Epithelial cell of esophagus (primary cell): Measurements from ENCODE around the gene KLHL12.

ENCODE experiments used
- DNase-seq: peaks from one replicate; pipeline ENCODE4 v3.0.0; 2010; ENCODE audit warnings: low read depth
- H3K4me3 ChIP-seq: 2 replicates; pipeline ENCODE4 v1.5.1; 2011; ENCODE audit warnings: mild to moderate bottlenecking, low read length, control low read depth
- TF ChIP-seq, protein P1 (sequence below): IDR thresholded peaks from 2 replicates; pipeline ENCODE4 v1.5.1; 2011; ENCODE audit warnings: low read depth, mild to moderate bottlenecking, low read length, control low read depth, inconsistent platforms; ENCODE audit not compliant: insufficient read depth; ENCODE audit errors: missing control alignments

The KLHL12 gene

DNA sequence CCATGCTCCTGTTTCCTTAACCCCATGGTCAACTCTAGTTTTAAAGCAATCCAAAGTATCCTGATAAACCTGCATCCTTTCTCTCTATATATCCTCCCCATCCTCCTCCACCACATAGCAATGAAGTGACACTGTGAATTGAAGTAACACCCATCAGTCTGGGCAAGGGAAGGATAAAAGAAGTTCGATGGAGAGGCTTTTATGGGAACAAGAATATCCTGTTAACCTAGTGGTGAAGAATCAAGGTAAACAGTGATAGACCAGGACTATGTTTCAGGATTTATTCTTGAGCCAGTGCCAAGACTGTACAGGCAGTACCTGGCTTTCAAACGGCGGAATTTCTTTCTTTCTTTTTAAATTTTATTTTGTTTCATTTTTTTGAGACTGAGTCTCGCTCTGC is 55.7 kb downstream of the KLHL12 start:
- peak; percentile 63 for DNase-seq
- TF ChIP-seq, protein P1, sequence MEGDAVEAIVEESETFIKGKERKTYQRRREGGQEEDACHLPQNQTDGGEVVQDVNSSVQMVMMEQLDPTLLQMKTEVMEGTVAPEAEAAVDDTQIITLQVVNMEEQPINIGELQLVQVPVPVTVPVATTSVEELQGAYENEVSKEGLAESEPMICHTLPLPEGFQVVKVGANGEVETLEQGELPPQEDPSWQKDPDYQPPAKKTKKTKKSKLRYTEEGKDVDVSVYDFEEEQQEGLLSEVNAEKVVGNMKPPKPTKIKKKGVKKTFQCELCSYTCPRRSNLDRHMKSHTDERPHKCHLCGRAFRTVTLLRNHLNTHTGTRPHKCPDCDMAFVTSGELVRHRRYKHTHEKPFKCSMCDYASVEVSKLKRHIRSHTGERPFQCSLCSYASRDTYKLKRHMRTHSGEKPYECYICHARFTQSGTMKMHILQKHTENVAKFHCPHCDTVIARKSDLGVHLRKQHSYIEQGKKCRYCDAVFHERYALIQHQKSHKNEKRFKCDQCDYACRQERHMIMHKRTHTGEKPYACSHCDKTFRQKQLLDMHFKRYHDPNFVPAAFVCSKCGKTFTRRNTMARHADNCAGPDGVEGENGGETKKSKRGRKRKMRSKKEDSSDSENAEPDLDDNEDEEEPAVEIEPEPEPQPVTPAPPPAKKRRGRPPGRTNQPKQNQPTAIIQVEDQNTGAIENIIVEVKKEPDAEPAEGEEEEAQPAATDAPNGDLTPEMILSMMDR, result no peak
- H3K4me3 ChIP-seq, result no peak overlapping the region

DNA sequence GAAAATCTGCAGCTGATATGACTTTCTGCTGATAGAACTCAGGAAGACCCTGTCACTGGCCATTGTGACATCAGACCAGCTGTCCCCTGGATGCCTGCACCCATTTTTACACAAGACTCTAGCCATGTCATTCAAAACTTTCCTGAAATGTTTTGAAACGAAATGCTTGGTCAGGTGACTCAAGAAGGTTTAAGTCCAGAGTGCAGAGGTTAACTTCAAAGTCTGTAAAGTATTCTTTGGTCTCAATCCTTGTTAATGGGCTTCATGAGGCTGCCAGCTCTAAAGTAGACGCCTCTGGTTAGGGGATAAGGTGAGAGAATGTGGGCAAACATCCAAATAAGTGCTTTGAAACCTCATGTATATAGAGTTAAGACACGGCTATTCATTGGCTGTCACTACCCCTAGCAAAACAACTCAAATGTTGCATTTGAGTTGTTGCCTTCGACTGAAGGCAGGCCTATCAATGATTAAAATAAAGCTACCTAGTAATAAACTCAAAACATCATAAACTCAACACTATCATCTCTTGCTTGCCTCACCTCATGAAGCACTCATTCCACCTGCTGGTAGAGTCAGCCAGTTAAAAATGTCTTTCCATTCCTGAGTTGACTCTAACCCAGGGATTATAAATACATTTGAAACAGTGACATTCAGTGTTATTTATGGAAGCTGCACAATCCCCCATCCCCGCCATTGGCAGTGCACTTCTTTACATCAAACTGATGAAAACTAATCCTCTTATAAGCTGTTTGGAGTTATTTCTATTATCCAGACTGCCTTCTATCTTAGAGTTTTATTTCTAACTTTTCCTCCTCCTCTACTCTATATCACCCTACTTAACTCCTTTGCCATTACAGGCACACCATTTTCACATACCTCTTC is 64.1 kb downstream of the KLHL12 start:
- TF ChIP-seq, protein P1, result peak; percentile 23
- no peak for DNase-seq
- no peak overlapping the region for H3K4me3 ChIP-seq

DNA sequence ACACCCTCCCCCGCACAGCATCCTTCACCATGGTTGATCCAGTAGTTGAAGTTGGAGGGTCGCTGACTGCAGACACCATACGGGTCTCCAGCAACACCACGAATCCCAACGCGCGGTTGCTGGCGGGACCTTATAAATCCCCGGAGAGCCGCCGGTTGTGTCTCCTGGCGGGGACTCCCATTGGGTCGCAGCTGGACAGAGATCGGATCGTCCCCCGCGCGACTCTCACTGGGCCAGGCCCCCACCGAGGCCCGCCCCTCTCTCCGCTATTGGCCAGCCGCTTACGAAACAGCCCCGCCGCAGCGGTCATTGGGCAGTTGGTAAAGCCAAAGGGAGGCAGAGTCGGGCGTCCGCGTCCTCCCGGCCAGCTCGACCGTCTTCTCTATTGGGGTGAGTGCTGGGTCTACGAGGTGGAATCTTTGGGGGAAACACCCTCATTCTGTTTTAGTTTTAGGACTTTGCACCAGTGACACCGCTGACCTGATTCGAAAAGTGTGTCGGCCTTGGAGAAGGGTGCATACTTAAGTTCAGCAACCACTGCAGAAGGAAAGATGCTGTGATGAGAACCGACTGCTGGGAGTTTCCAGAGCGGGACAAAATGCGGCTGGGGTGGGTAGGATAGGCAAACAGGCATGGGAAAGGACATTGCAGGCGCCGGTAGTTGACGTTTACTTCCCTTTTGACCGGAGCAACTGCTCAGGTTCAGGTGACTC is 65.5 kb downstream of the KLHL12 start:
- peak overlapping the region; percentile 65 for H3K4me3 ChIP-seq
- DNase-seq, result peak; percentile 91
- TF ChIP-seq, protein P1, result no peak

DNA sequence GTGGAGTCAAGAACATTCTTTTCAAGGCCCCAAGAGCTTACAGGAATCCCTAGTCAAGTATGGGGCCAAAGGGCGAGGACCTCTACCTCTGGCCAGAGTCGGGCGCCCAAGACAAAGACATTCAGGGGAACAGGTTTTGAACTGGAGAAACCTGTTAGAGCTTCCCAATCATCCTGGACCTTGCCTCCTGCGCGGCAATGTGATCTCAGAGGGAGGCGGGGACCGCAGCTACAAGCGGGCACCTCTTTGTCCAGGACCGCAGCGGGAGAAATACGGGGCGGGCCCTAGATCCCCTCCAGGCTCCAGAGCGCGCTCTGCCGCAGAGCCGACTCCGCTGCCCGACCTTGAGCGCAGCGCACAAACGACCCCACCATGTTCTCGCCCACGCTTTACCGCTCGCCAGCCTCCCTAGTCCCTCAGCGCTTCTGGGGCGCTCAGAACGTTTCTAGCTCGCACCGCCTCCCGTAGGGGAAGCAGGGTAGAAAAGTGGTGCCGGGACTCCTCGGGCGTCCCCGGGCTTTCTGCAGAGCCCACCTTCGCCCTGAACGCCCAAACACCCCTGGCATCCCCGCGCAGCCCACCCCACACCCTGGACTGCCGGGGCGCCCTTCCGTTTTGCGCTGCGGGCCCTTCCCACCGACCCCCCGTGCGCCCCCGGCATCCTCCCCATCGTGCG is 66.2 kb downstream of the KLHL12 start:
- TF ChIP-seq, protein P1, result no peak
- H3K4me3 ChIP-seq, result peak overlapping the region; percentile 65
- DNase-seq, result peak; percentile 87

DNA sequence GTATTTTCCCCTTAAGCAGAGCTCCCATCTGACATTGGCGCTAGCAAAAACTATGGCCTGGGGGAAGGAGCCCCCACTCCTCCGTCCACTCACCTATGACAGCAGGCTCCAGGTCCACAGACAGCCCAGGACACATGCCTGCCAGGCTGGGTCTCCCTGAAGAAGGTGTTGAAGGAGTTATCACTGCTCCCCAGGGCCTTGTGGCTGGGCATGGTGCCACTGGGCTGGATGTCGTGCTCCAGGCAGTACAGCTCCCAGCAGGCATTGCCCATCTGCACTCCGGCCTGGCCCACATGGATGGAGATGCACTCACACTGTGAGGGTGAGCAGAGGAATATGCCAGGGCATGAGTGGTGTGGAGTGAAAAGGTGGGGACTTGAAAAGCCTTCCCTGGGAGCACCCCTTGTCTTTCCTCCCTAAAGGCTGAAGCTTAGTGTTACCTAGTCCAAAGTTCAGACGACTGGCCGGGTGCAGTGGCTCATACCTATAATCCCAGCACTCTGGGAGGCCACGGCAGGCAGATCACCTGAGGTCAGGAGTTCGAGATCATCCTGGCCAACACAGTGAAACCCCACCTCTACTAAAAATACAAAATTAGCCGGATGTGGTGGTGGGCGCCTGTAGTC is 68.1 kb downstream of the KLHL12 start:
- TF ChIP-seq, protein P1, result no peak
- DNase-seq, result no peak
- no peak overlapping the region for H3K4me3 ChIP-seq

DNA sequence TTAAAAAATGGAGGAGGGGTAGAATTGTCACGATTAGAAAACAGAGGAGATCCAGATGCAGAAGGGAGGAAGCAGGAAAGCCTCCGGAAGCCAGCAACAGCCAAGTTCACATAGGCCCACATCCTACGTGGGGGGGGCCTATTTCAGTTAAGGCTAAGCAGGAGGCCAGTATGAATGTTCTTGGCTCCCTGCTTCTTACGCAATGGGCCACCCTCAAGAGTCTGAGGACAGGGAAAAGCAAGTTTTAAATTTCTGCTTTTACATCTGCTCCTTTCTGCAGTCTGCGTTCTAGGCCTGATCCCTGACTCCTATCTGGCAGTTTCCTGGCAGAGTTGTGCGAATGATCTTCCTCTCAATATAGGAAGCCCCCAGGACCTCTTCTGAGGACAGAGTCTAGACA is 68.7 kb downstream of the KLHL12 start:
- TF ChIP-seq, protein P1, result no peak
- DNase-seq, result no peak
- no peak overlapping the region for H3K4me3 ChIP-seq
